Suprapubic skin (tissue), 4 donors: ENCODE measurements around the gene CPO.

Experiments
- CTCF ChIP-seq, 2 donors: fragments of 200-600 bp in 1 of 2; fragments of 450-650 bp in 1 of 2; sonication (generic) in 1 of 2; IDR thresholded peaks; one replicate each; pipeline ENCODE4 v1.5.1; 2016 to 2019; ENCODE audit warnings: antibody characterized with exemption in 2 of 2, mild to moderate bottlenecking in 1 of 2, moderate library complexity in 1 of 2
- EP300 ChIP-seq: sonication (generic); formaldehyde crosslinking; IDR thresholded peaks from one replicate; pipeline ENCODE4 v1.6.1; 2017; ENCODE audit warnings: antibody characterized with exemption
- POLR2A ChIP-seq, 2 donors: fragments of 450-650 bp; IDR thresholded peaks; one replicate each; pipeline ENCODE4 v1.6.1; 2017; ENCODE audit warnings: antibody characterized with exemption in 2 of 2, mild to moderate bottlenecking in 2 of 2, moderate library complexity in 2 of 2
- POLR2AphosphoS5 ChIP-seq, 3 donors: sonication (generic); formaldehyde crosslinking; IDR thresholded peaks; one replicate each; pipeline ENCODE4 v1.6.1; 2017; ENCODE audit warnings: antibody characterized with exemption in 3 of 3

- TF ChIP-seq CTCF (IDR thresholded peaks at IDR 0.05) = no peak
- no peak for TF ChIP-seq POLR2A (IDR thresholded peaks at IDR 0.05)
- no peak for TF ChIP-seq POLR2AphosphoS5 (IDR thresholded peaks at IDR 0.05)
- TF ChIP-seq EP300 = no peak
Measured at GRCh38 chr2:206986943-206987342, 47.6 kb downstream of the CPO start.
